Measurements from ENCODE around the gene CYB561D2. TPM values are rescaled to one million over a fixed set of nuclear protein-coding genes. Genes with fewer than 3 reads are reported as not detected.
A peak's percentile ranks its signal among the peaks of the same experiment; 100 is the strongest.

CYB561D2 gene
- total and polyA plus RNA-seq, 9 of the 15 experiments (the other 6 are each of a cell fraction or from before 2014, with no cell fraction given) = 4.2 to 16.6 (median 9.4) TPM

- 0 out of 2 replicates have a peak, but pooled peaks have one; percentile 32 for TF ChIP-seq ZBTB7A (IDR thresholded peaks at IDR 0.05; ENCODE audit: borderline replicate concordance, control insufficient read depth, low read depth, low read length)
- no peak for TF ChIP-seq PPARD (CRISPR knock-in tag; IDR thresholded peaks at IDR 0.05)
- no peak for TF ChIP-seq PHF20 (IDR thresholded peaks at IDR 0.05; ENCODE audit: partially characterized antibody)
- TF ChIP-seq VEZF1 (CRISPR knock-in tag; IDR thresholded peaks at IDR 0.05) = peak; percentile 38; the same call in 1 of the 2 replicates
- no peak for TF ChIP-seq ZKSCAN1 (IDR thresholded peaks at IDR 0.05; ENCODE audit: low read depth, low read length)
- no peak for TF ChIP-seq EZH2 (IDR thresholded peaks at IDR 0.05; ENCODE audit: borderline replicate concordance, low read depth, low read length)
- no peak for TF ChIP-seq SIN3B (IDR thresholded peaks at IDR 0.05; ENCODE audit: low read depth)
- TF ChIP-seq ELF4 (CRISPR knock-in tag; IDR thresholded peaks at IDR 0.05) = no peak
- TF ChIP-seq EWSR1 (IDR thresholded peaks at IDR 0.05; ENCODE audit: borderline replicate concordance, low read depth, partially characterized antibody) = no peak
- no peak for TF ChIP-seq USF2 (CRISPR knock-in tag; IDR thresholded peaks at IDR 0.05)
- no peak for TF ChIP-seq ZNF146 (CRISPR knock-in tag; IDR thresholded peaks at IDR 0.05; ENCODE audit: unreplicated experiment)
- TF ChIP-seq ZNF175 (CRISPR knock-in tag; IDR thresholded peaks at IDR 0.05; ENCODE audit: low read depth) = no peak
- TF ChIP-seq E2F6 (IDR thresholded peaks at IDR 0.05; ENCODE audit: borderline replicate concordance in 1 of 2, extremely low read depth in 1 of 2, insufficient read depth in 1 of 2, insufficient read length in 1 of 2, low read depth in 1 of 2, low read length in 1 of 2, poor library complexity in 1 of 2, severe bottlenecking in 1 of 2) = peak in 1 of 2 experiments; percentile 40
- TF ChIP-seq FOSL1 (tag; conservative IDR thresholded peaks at IDR 0.05) = no peak
- no peak for TF ChIP-seq HCFC1 (IDR thresholded peaks at IDR 0.05; ENCODE audit: low read depth, low read length)
- no peak for TF ChIP-seq MIER1 (IDR thresholded peaks at IDR 0.05; ENCODE audit: low read depth)
These were observed 14.0 kb downstream of the CYB561D2 start (continued) for GRCh38 chr3:50364573-50365079.
